ENCODE data around the gene MYOM3.

DNA sequence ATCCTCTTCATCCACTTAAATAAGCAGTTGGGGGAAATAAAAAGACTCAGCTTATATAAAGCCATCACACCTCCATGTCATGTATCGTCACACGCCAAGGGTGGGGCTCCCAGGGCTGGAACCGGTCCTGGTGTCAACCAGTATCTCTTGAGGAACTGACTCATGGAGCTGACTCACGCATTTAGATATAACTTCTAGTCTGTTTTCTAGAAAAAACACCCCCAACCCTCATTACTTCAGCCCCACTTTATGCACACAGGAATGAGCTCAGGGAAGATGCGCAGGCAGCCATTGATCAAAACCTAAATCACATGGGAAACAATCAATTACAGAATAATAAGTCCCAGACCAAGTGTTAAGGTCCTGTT, 37.9 kb upstream of the MYOM3 start:
- TF ChIP-seq, protein P1, sequence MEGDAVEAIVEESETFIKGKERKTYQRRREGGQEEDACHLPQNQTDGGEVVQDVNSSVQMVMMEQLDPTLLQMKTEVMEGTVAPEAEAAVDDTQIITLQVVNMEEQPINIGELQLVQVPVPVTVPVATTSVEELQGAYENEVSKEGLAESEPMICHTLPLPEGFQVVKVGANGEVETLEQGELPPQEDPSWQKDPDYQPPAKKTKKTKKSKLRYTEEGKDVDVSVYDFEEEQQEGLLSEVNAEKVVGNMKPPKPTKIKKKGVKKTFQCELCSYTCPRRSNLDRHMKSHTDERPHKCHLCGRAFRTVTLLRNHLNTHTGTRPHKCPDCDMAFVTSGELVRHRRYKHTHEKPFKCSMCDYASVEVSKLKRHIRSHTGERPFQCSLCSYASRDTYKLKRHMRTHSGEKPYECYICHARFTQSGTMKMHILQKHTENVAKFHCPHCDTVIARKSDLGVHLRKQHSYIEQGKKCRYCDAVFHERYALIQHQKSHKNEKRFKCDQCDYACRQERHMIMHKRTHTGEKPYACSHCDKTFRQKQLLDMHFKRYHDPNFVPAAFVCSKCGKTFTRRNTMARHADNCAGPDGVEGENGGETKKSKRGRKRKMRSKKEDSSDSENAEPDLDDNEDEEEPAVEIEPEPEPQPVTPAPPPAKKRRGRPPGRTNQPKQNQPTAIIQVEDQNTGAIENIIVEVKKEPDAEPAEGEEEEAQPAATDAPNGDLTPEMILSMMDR (IDR thresholded peaks at IDR 0.05): no peak
- no peak for TF ChIP-seq POLR2A (IDR thresholded peaks at IDR 0.05)
